ENCODE measurements around the gene SLX4IP.

The SLX4IP gene

GRCh38 chr20:10554285-10554684 lies 119.2 kb downstream of the SLX4IP start:
- DNase-seq = no peak

DNA sequence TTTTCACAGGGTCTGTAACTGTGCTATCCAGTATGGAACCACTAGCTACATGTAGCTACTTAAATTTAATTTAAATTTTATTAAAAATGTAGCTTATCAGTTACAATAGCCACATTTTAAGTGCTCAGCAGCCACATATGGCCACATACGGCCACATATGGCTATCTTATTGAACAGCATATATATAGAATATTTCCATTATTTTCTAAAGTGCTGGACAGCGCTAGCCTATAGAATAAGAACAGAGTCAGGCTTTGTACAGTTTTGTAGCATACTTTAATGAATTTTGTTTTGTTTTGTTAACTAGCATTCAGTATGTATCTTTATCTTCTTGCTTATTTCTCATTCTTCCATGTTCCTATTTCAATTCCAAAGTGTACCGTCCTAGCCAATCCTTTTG lies 120.3 kb downstream of the SLX4IP start:
- no peak for DNase-seq

DNA sequence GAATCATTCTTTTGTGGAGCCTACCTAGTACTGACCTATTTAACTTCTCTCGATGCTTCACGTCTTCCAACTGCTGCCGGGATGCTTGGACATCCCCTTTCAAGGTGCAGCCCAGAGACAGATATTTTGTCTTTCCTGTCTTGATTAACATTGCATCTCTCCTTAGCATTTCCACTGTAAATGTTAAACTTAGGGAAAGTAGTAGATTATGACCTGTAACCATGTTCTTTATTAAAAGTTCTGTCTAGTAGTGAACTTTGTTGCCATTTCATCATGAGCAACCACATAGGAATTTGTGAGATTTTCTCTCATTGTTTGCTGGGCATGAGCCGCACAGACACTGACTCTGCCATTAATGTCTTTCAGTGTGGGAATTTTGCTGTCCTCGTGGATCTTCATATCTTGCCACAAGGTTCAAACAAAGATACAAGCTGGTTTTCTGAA lies 120.8 kb downstream of the SLX4IP start:
- DNase-seq = no peak

- no peak for DNase-seq
Observed at GRCh38 chr20:10556519-10557083, 121.5 kb downstream of the SLX4IP start.

- DNase-seq = no peak
Observed at GRCh38 chr20:10557685-10558084, 122.6 kb downstream of the SLX4IP start.

DNA sequence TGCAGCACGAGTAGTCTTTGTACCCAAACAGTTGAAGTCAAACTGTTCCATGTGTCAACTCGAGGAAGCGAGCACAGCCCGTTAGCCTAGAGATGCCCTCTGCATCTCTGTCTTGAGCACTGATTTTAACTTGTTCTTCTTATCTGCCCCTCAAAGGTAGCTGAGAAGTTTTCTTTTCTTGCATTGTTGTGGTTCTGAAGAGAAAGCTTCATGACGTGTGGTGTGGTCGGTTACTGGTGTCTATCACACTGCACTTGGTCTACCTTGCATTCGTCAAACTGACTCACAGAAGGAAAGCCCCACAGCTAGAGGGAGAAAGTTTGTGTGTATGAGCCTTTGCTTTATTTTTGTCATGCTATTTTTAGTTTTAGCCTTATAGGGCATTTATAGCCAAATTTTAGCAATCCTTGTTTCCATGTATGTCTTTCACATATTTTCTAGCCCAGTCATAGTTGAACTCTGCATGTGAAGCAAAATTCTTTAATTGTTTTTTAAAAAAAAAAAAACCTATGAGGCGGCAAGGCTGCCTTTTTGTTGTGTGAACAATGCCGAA lies 123.6 kb downstream of the SLX4IP start:
- no peak for DNase-seq

- no peak for DNase-seq
Observed at GRCh38 chr20:10559266-10559665, 124.2 kb downstream of the SLX4IP start.

DNA sequence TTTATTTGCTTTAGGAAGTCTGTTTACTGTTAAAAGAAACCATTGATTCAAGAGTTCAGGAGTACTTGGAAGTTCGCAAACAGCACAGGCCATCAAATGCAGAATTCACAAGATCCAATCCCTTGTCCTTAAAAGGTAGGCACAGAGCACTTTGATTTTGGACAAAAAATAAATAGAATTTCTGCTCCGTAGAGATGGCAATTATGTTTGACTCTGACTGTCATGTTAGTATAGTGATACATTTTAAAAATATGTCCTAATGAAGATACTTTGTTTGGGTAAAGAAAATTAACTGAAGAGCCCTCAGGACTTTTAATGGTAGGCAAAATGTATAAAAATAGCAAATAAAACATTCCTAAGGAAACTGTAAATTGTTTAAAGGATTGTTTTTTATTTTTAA lies 125.6 kb downstream of the SLX4IP start:
- no peak for DNase-seq

GRCh38 chr20:10561302-10561701 lies 126.2 kb downstream of the SLX4IP start:
- DNase-seq = no peak

- DNase-seq = no peak
Observed at GRCh38 chr20:10562899-10563298, 127.8 kb downstream of the SLX4IP start.

DNA sequence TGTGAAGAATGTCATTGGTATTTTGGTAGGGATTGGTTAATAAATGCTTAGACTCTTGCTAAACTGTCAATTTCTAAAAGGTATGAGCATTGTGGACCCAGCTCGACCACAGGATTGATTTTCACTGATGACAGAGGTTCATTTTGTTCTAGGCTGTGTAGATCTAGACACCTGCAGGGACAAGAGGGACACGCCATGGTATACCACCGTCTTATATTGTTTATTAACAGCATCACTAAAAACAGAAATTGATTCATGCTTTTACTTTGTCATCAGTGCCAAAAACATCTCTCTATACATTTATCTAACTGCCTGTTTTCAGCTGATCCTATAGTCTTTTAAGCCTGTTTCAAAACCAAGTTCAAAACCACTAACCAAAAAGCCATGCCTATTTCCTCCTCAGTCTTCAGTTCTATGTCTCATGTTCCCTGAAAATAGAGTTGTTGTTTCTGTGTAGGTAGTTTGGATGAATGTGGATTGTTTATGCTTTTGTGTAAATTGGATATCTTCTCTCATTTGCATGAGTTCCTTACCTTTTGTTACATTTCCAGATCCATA lies 128.9 kb downstream of the SLX4IP start:
- no peak for DNase-seq

- no peak for DNase-seq
Observed at GRCh38 chr20:10565191-10565921, 130.3 kb downstream of the SLX4IP start.

DNA sequence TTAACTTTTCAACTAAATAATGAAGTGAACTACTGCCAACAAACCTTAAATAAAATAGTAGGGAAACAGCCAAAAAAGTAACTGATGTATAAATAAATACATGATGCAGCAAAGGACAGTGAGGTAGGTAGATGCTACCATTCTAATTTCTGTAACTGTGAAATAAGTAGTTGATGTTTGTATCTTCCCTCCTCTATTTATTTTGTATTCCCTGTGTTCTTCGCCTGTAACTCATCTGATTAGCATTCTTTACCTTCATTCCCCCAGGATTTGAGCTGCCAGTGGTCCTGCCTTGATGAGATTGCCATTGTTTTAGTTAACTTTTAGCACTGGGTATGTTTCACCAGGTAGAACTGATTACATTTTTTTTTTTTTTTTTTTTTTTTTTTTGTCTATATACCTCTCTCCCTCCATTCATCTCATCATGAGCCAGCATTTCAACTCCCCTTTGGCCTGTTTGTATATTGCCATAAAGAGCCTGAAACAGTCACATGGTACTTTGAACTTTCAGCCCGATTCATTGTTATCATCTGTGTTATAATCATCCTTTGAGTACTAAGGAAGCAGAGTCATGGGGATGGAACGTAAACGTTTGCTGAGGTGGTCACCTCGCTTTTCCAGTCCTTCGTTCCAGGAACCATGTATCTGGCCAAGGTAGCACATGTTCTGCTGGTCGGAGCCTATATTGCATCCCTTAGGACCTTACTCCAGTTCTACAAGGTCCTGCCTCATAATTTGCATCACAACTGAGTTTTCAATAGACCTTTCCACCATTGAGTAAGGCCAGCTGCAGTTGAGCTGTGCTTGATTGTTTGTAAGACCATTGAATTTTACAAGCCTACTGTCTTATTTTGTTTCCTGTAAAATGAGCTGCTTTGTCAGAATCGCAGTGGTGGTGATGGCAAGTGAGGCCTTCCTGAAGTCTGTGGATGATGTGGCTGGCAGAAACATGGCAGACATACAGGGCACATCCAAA lies 131.1 kb downstream of the SLX4IP start:
- no peak for DNase-seq

GRCh38 chr20:10568032-10568431 lies 132.9 kb downstream of the SLX4IP start:
- DNase-seq = no peak

- no peak for DNase-seq
Observed at GRCh38 chr20:10571313-10571815, 136.3 kb downstream of the SLX4IP start.

- DNase-seq = no peak
Observed at GRCh38 chr20:10572853-10573252, 137.7 kb downstream of the SLX4IP start.

- no peak for DNase-seq
Observed at GRCh38 chr20:10573273-10573950, 138.3 kb downstream of the SLX4IP start.

DNA sequence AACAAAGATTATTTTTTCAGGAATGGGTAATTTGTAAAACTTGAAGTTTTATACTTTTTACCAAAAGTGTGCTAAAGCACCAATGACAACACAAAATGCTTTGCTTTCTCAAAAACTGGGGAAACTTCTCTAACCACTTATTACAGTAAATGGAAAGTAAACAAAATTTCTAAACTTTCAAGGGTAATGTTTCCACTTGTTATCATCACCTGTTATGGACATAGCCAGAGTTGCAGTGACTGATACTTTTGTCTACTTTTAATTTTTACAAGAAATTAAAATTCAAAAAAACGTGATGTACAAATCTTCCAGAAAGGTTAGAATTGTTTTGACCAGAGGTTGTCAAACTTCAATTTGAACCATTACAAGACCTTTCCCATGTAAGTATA lies 138.8 kb downstream of the SLX4IP start:
- no peak for DNase-seq

DNA sequence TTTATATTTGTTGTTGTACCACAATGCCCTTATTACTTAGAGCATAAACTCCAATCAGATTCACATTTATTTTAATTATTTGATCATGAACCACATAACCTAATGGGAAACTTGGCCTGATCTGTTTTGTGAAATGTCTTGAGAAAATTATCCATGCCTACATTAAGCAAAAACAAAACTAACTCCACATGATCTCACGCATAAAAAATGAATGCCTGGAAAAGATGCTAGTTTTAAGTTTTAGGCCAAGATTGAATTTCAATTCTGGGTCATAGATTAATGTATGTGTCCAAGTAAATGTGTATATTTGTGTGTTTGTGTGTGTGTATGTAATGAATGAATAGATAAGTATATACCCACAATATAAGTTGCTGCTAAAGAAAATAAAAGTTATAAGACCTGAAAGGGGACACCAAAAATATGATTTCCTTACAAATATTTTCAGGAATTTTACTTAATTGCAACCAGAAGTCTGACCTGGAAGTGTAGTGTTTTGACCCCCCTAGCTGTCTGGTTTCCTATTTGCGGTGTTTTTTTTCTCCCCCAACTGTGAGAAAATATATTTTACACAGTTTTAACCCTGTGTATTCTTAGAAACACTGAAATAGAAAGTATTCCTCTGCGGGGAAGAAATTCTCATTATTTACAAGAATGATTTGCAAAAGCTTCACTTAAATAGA lies 141.4 kb downstream of the SLX4IP start:
- no peak for DNase-seq

- no peak for DNase-seq
Observed at GRCh38 chr20:10577648-10578047, 142.5 kb downstream of the SLX4IP start.

- DNase-seq = no peak
Observed at GRCh38 chr20:10578607-10579006, 143.5 kb downstream of the SLX4IP start.

DNA sequence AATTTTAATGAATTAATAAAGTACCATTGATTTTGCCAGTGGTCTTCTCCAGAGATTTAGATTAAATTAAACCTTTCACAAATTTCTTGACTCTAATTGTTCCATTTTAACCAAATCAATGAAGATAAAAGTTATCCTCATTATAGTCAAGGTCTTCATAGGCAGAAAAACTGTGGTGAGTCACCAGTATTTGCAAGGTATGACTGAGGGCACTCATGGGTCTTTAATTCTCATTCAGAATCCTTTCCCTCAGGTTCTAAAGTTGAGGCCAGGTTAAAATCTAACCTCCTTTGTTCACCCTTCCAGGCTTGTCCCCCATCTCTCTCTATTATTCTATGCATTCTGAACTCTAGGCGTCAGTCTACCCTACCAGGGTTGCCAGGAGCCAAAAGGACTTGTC lies 144.8 kb downstream of the SLX4IP start:
- no peak for DNase-seq
